Activated CD8-positive, alpha-beta memory T cell treated with anti-CD3 and anti-CD28 coated beads for 4 hours (primary cell): Measurements from ENCODE around the gene CACNA1D.
"Not testable (repeated sequence)": the region's sequence is repeated elsewhere in the genome, so short reads cannot be mapped to it uniquely, and the experiment has no call there.

Experiments used
- DNase-seq, 2 donors: peaks; one replicate each; pipeline ENCODE4 v3.0.0-alpha.2; 2020; ENCODE audit warnings: low read depth in 2 of 2

CACNA1D gene

DNA sequence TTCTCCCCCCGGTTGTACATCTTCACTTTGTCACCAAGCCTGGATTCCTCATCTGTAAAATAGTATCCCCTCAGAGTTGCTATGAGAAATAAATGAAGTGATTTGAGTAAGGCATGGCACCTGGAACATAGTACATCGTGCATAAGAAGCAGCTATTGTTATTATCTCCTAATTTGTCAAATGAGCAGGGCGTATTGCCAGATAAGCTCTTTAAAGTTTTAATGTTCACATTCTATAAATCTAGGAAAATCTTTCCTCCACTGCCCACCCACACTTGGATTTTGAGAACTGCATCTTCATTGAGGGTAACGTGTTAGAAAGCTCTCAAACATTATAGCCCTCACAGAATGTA lies 32.3 kb downstream of the CACNA1D start:
- no peak for DNase-seq

DNA sequence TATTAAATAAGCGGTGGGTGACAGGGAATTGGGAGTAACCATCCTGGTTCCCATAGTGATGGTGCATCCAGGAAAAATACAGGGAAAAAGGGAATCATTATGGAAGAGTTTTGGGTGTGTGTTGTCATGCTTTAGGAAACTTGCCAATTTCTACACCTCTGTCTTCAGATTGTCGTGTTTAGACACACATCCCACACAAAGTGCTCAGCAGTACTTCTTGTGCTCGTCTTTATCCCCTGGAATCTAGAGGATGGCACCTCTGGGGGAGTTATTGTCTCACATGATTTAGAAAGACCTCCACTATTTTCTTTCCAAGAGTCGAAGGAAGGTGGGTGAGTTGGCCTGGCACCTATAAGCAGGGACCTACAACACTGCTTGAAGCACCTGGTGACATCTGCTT lies 35.8 kb downstream of the CACNA1D start:
- no peak for DNase-seq

DNA sequence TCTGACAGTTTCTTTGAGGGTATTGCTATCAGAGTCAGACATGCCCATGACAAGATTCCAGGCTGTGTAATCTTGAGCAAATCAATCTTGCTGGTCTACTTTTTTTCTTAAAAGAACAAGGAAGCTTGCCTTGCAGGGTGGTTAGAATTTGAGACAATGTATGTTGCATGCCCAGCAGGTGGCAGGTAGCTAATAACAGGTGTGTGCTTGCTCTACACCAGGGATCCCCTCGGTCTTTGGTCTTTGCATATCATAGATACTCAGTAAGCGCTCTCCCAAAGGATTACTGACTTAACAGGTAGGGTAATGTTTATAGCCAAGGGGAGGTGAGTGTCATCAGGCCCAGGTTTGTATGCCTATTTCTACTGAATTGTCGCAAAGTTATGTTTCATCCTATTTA lies 37.3 kb downstream of the CACNA1D start:
- no peak for DNase-seq

DNA sequence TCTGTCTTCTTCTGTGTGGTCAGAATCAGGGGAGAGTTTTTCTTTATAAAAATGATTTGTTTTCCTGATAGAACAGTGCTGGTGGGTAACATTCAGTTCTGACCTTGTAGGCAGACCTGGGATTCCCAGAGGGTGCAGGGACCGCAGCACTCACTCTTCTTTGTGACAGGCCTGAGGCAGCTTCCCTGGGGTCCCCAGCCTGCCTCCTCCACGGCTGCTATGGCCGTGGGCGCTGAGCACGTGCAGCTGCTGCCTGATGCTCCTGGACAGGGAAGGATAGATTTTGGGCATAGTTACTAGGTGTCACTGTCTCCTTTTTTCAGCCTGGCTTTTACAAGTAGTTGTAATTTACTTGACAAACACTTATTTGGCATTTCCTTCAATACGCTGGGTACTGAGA lies 39.1 kb downstream of the CACNA1D start:
- DNase-seq: no peak

DNA sequence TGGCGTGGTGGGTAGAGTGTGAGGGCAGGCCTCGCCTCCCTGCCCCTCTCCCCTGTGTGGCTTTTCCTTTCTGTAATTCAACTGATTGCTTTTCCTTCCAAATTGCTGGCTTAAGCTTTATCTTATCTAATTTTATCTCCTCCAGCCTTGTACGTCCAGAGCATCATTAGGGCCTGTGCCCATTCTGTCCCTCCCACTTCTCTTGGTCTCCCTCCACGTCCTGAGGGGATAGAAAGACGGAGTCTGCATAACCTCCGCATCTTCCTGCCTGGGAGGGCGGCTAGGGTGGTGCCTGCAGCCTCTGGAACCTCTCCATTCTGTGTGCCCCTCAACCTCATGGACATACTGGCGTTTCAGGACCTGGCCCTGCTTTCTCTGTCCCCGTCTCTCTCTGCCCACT lies 39.8 kb downstream of the CACNA1D start:
- no peak for DNase-seq

DNA sequence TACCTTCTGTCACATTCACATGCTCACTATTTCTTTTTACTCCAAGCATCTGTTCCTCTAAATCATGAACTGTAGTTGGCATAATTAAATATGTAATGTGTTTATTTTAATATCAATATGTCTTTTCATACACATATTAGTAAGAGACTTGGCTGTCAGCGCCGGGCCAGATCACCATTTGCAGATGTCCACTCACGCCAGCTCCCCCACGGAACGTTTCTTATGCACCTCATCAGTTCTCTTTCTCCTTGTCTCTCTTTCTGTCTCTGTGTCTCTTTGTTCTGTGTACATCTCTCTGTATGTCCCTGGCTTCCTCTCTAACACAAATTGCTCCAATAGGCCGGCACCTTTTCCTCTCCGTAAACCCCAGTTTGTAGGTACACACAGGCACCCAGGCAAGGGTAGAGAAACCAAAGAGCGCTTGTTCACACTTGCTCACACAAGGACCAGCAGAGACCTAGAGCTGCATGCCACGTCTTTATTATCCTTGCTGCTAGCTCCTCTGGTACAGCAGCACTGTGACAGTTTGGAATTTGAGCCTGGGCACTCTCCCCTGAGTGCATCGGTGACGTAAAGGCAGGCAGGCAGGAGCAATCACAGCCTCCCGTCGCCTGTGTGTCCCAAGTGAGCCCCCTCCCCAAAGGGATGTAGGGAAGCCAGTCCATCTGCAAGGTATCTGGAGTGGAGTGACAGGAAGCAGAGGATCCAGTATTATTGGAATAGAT lies 40.4 kb downstream of the CACNA1D start:
- no peak for DNase-seq

DNA sequence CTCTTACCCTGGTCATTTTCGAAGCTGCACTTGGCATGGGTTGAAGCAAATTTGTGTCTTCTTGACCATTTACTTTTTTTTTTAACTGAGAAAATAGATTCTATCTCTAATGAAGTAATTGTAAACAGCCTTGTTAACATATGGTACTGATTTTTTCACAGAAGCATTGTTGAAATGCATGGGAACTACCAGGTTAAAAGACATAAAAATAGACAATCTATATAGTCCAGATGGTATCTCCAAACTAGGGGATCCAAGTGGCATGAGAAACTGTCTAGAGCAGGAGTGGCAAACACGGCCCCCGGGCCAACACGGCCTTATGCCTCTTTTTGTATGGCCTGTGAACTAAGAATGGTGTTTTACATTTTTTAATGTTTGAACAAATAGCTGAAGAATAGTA lies 41.9 kb downstream of the CACNA1D start:
- DNase-seq: no peak

DNA sequence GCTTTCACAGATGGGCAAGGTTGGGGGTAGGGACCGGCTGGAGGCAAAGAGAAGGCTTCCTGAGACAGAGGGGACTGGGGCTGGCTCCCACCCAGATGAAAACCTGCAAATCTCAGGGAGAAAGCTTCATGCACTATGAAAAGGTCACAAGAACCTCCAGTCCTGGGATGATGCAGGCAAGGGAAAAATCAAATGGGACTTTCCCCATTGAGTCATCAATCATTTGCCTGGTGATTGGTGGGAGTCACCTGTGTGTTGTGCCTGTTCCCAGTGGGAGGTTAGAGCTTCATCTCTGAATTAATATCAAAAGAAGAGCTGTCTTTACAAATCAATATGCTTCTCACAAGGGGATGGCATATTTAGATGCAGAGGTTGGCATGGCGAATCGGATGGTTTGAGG lies 49.9 kb downstream of the CACNA1D start:
- DNase-seq: no peak

DNA sequence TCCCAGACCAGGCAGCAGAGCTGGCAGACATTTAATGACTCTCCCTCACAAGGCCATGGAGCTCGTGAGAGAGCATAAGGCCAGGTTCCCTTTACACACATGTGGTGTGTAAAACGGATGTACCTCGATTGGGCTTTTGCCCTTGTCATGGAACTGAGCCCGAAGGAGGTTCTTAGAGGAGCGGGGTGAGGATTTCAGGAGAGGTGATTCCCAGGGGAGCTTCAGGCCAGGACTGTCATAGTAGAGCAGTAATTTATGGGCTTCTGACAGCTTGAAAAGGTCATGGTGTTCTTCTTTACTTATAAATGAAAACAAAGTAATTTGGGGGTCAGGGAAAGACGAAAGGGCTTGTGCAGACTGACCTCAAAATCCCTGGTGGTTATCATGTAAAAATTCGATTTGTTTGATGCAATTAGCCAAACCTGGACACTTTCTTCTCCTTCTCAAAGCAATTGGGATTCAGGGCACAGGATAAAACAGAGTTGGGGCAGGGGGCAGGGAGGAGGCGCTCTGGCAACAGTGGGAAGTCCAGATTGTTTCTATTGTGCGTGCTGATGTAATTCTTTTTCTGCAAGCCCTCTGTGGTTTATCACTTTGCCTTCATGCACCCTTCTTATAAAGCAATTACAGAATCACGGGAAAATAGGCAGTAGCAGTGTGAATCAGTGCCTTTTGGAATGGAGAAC lies 51.0 kb downstream of the CACNA1D start:
- no peak for DNase-seq

DNA sequence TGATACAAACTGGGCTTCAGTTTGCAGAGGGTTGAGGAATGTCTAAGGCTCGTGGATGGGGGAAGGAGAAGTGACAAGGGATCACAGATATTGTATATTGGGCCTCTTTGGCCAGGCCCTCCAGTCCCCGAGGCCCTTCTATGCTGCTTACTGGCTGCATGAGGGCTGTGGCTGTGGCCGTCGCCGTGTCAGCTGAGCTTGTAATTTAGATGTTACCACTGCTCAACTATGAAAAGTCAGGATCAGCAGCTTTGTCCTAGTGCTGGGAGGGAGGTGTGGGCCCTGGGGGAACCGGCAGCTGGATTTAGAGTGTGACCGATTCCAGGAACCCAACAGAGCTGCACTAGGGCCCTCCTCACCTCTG lies 51.6 kb downstream of the CACNA1D start:
- no peak for DNase-seq

DNA sequence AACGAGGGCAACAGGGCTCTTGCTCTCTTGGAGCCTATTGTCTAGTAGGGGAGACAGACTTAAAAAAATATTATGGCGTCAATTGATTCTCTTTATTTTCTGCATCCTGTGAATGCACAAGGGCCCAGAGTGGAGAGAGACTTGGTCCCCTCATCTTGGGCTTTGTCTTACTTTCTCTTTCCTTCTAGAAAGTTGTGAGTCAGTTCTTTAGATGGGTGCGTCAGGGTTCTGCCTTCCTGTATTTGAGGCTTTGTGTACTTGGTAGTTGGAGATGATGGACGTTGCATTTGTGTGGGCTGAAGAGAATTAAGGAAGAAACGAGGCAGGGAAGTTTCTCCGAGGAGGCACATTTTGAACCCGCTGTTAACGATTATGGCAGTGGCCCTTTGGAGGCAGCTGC lies 52.9 kb downstream of the CACNA1D start:
- no peak for DNase-seq

DNA sequence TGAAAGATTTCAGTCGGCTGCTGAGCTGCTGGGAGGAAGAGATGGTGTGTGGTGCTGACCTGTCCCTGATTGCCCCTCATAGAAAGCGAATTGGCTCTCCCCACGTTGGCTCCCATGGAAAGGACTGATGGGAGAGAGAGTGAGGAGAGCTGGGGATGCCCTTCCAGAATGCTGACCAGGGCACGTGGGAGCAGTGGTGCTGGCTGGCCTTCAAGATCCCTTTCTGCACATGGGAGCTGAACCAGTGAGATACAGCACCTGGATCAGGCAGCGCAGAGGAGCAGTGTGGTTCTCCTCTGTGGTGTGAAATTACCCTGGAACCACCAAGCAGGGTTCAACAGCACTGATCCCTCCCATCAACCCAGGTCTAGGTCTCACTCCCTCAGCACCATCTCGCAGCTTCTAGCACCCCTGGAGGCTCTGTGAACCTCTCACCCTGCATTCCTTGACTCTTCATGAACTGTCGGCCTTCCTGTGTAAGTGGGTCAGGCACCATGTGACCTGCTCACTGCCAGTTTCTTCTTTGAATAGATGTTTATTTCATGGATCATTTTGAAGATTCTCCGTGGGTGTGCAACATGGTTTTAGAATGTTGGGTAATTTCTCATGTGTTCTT lies 55.7 kb downstream of the CACNA1D start:
- no peak for DNase-seq

DNA sequence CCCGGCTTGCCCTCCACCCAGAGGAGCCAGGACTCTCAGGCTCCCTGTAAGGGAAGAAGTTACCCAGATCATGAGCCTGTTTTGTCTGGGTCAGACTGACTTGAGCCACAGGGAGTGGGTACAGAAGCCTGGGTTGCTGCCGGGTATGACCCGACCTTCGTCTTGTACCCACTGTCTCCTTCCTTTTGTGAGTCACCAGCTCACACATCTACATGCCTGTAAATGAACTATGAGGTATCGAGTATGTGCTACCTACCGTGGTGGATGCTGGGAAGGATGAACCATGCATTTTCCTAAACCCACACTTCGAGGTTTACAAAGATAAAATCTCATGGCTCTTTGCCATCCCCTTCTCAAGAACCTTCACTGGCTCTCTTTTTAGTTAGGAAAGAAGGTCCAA lies 56.9 kb downstream of the CACNA1D start:
- no peak for DNase-seq

DNA sequence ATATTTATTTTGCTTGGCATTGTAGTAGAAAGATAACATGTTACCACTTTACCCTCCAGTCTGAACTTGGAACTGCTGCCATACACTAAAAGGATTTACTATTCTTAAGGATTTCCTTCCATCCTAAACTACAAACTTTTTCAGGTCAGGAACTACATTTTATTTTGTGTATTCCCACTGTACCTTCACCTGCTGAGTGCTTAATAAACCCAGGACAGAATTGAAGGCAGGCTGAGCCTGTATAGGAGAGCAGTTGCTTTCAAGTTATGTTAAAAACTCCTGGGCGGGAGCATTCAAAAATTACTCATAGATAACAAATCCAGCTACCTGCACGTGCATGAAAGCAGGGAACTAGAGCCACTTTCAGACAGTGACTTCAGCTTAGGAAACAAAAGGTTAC lies 58.3 kb downstream of the CACNA1D start:
- no peak for DNase-seq

DNA sequence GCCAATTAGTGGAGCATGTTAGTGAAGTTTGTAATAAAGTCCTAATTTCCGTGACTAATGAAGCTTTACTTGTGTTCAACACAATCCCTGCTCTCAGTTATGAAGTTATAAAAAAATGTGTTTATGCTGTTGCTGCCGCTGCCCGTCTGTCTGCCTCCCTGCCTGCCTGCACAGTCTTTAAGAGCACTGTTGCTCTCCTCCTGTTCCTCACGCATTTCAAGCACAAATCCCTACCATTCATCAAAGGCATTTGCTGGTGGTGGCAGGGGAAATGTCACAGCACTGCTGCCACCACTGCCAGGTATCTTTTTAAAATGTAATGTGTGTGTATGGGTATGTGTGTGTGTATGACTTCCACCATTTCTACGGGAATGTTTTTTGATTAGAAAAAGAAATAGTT lies 58.8 kb downstream of the CACNA1D start:
- DNase-seq: no peak

DNA sequence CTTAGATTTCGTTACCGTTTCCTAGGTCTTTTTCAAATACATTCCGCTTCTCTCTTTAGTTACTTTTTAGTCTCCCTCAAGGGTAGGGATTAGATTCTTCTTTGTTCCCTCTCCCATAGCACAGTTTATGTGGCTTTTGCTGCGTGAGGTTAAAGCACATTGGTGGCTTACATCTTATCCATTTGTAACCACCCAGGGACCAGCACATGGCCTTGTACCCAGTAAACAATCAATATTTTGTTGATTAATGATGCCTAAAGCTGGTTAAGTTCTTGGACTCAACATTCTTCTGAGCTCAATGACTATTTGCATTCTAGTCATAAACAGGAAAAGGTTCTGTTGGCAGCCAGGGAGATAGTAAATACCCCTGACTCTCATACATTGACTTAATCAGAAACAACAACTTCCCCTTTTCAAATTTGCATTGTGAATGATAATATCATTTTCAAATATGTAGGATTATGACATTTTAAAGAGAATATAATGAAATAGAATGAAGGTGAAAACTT lies 60.2 kb downstream of the CACNA1D start:
- no peak for DNase-seq

DNA sequence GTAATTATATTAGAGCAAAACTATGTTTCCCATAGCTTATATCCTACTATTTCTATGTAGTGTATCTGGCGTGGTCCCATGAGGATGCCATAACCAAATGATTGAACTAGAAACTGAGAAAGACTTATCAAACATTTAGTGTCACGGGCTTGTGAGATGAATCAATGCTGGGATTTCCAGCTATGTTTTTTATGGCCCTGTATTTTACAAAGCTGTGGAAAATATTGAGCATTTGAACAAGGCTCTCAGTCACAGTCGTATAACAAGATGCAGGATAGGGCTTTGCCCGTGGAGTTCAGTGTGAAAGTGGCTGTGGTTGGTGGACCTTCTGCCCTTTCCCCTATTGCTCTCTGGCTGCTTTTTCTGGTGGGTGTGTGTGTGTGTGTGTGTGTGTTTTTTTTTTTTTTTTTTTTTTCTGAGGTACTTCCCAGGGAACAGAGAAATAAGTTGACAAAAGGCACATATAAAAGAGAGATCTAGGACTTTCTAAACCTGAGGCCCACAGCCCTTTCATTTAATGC lies 60.7 kb downstream of the CACNA1D start:
- DNase-seq: no peak

DNA sequence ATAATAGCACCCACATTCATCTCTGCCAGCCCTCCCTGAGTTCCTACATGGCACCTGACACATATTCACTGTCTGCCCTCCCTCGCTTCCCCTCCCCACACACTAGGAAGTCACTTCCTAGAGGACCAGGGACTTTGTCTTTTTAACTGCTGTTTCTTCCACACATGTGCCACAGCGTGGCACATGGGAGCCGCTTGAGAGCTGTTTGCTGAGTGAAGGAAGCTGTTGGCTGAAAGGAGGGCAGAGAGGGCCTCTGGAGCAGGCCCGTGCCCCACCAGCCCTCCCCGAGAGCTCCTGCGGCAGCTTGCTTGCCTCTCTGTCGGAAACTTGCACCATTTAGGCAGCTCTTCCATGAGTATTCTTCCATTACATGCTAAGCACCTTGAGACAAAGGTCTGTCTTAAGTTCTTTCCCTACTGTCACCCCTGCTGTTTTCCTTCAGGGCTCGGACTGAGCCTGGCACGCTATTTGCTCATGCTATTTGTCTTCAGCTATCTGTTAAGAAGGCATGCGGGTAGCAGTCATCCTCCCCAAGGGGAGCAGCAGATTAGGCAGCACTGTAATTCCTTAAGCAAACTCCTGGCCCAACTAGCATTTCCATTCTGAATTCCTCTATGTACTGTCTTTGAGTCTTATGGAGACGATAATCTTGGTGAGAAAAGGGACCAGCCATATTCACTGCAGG lies 72.2 kb downstream of the CACNA1D start:
- no peak for DNase-seq

DNA sequence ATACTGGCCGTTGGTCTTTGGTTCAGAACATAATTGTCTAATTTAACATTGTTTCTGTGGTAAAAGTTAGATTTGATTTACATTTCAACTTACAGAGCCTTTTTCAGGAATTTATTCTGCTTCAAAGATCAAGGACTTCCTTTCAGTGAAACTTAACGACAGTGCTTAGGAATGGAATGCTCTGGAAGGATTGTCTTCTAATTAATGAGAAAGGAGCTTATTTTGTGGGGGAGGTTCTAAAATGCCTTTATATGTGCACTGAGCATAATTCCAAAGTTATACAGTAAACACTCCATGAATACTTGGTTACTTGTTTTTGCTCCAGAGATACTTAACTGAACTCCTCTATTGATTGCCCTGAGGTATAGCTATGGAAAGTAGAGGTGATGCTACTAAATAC lies 75.7 kb downstream of the CACNA1D start:
- DNase-seq: no peak

DNA sequence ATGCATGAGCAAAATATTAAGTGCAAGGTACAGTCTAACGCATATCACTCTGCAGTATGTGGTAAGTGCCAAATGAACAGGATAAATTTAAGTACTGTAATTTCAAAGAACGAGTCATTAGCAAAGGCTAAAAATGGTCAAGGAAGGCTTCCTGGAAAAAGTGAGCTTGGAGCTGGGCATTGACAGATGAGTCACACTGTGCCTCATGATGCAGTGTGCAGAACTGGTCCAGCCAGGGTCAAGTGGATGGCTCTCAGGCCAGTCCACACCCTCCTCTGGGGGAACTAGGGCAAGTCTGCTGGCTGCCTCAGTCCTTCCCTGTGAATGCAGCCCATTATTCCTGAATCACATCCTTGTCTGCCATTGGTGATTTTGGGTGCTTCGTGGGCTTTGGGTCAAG lies 76.3 kb downstream of the CACNA1D start:
- no peak for DNase-seq

DNA sequence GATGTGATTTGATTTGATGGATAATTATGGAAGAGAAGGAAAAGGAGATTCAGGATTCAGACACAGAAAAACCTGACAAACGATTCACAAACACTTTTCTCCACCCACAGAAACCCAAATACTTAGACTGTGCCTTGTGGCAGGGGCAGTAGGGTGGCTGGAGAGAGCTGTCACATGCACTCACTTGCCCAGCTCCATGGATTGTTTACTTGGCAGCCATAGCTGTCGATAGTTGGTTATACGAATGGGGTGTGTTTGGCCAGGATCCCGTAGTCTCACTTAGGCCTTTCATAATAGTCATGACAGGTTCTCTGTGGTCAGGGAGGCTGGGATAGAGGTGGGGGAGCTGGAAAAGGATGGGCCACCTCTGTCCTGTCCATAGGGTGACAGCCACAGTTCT lies 76.9 kb downstream of the CACNA1D start:
- DNase-seq: no peak

DNA sequence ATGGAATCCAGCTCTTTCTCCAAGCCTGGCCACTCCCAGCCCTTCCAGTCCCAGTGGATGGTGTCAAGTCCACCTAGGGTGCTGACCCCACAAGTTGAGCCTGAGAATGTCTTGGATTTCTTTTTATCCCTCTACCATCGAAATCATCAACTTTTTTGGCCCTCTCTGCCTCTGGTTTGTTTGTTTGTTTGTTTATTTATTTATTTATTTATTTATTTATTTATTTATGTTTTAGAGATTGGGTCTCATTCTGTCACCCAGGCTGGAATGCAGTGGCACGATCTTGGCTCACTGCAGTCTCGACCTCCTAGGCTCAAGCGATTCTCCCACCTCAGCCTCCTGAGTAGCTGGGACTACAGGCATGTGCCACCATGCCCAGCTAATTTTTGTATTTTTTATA lies 77.8 kb downstream of the CACNA1D start:
- DNase-seq: not testable (repeated sequence)
